ENCODE results near the gene FSTL5. TPM values are rescaled to one million over a fixed set of nuclear protein-coding genes. Genes with fewer than 3 reads are reported as not detected.

Gene FSTL5
- total and polyA plus RNA-seq, 2 of the 8 experiments (the other 6 are each of a cell fraction or from before 2014, with no cell fraction given), result 0.09 to 0.32 TPM

DNA sequence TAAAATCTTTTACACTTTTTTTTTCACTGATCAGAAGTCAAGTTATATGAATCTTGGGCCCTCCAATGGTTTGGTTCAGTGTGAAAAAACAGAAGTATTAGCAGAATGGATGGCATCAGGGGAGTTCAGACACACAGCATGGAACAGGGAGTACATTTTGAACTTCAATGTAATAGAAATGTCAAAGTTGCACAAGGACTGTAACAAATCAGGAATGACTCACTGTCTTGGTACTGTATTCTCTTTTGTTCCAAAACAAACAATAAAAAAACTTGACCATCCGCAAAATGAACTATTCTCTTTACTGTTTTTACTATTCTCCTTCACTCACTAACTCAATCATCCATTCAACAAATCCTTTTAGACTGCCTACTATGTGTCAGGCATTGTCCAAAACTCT, 401.0 kb downstream of the FSTL5 start (continued):
- TF ChIP-seq, protein P1, sequence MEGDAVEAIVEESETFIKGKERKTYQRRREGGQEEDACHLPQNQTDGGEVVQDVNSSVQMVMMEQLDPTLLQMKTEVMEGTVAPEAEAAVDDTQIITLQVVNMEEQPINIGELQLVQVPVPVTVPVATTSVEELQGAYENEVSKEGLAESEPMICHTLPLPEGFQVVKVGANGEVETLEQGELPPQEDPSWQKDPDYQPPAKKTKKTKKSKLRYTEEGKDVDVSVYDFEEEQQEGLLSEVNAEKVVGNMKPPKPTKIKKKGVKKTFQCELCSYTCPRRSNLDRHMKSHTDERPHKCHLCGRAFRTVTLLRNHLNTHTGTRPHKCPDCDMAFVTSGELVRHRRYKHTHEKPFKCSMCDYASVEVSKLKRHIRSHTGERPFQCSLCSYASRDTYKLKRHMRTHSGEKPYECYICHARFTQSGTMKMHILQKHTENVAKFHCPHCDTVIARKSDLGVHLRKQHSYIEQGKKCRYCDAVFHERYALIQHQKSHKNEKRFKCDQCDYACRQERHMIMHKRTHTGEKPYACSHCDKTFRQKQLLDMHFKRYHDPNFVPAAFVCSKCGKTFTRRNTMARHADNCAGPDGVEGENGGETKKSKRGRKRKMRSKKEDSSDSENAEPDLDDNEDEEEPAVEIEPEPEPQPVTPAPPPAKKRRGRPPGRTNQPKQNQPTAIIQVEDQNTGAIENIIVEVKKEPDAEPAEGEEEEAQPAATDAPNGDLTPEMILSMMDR (IDR thresholded peaks at IDR 0.05; ENCODE audit: control extremely low read depth in 1 of 3, insufficient read depth in 1 of 3, low read depth in 1 of 3, low read length in 3 of 3), result no peak
- TF ChIP-seq TEAD4 (IDR thresholded peaks at IDR 0.05; ENCODE audit: low read depth, low read length), result no peak
- TF ChIP-seq, protein P2, sequence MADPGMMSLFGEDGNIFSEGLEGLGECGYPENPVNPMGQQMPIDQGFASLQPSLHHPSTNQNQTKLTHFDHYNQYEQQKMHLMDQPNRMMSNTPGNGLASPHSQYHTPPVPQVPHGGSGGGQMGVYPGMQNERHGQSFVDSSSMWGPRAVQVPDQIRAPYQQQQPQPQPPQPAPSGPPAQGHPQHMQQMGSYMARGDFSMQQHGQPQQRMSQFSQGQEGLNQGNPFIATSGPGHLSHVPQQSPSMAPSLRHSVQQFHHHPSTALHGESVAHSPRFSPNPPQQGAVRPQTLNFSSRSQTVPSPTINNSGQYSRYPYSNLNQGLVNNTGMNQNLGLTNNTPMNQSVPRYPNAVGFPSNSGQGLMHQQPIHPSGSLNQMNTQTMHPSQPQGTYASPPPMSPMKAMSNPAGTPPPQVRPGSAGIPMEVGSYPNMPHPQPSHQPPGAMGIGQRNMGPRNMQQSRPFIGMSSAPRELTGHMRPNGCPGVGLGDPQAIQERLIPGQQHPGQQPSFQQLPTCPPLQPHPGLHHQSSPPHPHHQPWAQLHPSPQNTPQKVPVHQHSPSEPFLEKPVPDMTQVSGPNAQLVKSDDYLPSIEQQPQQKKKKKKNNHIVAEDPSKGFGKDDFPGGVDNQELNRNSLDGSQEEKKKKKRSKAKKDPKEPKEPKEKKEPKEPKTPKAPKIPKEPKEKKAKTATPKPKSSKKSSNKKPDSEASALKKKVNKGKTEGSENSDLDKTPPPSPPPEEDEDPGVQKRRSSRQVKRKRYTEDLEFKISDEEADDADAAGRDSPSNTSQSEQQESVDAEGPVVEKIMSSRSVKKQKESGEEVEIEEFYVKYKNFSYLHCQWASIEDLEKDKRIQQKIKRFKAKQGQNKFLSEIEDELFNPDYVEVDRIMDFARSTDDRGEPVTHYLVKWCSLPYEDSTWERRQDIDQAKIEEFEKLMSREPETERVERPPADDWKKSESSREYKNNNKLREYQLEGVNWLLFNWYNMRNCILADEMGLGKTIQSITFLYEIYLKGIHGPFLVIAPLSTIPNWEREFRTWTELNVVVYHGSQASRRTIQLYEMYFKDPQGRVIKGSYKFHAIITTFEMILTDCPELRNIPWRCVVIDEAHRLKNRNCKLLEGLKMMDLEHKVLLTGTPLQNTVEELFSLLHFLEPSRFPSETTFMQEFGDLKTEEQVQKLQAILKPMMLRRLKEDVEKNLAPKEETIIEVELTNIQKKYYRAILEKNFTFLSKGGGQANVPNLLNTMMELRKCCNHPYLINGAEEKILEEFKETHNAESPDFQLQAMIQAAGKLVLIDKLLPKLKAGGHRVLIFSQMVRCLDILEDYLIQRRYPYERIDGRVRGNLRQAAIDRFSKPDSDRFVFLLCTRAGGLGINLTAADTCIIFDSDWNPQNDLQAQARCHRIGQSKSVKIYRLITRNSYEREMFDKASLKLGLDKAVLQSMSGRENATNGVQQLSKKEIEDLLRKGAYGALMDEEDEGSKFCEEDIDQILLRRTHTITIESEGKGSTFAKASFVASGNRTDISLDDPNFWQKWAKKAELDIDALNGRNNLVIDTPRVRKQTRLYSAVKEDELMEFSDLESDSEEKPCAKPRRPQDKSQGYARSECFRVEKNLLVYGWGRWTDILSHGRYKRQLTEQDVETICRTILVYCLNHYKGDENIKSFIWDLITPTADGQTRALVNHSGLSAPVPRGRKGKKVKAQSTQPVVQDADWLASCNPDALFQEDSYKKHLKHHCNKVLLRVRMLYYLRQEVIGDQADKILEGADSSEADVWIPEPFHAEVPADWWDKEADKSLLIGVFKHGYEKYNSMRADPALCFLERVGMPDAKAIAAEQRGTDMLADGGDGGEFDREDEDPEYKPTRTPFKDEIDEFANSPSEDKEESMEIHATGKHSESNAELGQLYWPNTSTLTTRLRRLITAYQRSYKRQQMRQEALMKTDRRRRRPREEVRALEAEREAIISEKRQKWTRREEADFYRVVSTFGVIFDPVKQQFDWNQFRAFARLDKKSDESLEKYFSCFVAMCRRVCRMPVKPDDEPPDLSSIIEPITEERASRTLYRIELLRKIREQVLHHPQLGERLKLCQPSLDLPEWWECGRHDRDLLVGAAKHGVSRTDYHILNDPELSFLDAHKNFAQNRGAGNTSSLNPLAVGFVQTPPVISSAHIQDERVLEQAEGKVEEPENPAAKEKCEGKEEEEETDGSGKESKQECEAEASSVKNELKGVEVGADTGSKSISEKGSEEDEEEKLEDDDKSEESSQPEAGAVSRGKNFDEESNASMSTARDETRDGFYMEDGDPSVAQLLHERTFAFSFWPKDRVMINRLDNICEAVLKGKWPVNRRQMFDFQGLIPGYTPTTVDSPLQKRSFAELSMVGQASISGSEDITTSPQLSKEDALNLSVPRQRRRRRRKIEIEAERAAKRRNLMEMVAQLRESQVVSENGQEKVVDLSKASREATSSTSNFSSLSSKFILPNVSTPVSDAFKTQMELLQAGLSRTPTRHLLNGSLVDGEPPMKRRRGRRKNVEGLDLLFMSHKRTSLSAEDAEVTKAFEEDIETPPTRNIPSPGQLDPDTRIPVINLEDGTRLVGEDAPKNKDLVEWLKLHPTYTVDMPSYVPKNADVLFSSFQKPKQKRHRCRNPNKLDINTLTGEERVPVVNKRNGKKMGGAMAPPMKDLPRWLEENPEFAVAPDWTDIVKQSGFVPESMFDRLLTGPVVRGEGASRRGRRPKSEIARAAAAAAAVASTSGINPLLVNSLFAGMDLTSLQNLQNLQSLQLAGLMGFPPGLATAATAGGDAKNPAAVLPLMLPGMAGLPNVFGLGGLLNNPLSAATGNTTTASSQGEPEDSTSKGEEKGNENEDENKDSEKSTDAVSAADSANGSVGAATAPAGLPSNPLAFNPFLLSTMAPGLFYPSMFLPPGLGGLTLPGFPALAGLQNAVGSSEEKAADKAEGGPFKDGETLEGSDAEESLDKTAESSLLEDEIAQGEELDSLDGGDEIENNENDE (IDR thresholded peaks at IDR 0.05; ENCODE audit: insufficient replicate concordance, low read length), result no peak

All from H1 (cell line).